HG03571 (cell line): ENCODE measurements around the gene RARRES1.

Source experiments
- ATAC-seq: cut with Tn5 transposase; IDR thresholded peaks from one replicate; pipeline ENCODE4 v1.9.1; 2021; ENCODE audit not compliant: unreplicated experiment

Gene RARRES1, protein sequence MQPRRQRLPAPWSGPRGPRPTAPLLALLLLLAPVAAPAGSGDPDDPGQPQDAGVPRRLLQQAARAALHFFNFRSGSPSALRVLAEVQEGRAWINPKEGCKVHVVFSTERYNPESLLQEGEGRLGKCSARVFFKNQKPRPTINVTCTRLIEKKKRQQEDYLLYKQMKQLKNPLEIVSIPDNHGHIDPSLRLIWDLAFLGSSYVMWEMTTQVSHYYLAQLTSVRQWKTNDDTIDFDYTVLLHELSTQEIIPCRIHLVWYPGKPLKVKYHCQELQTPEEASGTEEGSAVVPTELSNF

DNA sequence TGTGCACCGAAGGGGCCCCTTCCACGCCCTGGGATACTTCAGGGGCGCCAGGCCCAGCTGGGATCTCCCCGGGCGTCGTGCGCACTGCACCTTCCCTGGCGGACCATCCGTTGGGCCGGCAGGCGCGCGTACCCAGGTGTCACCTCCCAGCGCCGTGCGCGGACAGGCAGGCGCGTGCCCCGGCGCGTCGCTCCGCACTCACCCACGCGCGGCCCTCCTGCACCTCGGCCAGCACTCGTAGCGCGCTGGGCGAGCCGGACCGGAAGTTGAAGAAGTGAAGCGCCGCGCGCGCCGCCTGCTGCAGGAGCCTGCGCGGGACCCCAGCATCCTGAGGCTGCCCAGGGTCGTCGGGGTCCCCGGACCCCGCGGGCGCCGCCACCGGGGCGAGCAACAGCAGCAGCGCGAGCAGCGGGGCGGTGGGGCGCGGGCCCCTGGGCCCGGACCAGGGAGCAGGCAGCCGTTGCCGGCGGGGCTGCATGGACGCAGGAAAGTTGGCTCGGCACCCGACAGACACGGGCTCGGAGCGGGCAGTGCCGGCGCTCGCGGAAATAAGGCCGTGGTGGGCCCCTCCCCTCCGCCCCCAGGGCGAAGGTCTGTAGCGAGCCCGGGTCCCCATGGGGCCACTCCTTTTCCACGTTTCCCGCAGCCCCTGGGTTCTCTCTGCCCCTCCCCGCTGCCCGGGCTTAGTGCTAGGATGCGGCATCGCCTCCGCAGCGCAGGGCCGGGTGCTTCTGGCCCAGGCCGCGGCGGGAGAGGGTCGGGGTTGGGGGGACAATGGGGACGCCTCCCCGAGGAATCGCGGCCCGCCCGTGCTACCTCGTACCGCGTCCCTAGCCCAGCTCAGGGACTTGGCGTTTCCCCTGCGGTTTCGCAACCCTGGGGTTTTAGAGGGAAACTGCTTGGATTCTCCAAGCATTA, at the start of gene RARRES1:
TSS of gene RARRES1 (minus strand) at position 520 of the 918 bp plus-strand sequence. CDS start at position 478, 42 bp downstream.
- peak; percentile 78 for ATAC-seq

DNA sequence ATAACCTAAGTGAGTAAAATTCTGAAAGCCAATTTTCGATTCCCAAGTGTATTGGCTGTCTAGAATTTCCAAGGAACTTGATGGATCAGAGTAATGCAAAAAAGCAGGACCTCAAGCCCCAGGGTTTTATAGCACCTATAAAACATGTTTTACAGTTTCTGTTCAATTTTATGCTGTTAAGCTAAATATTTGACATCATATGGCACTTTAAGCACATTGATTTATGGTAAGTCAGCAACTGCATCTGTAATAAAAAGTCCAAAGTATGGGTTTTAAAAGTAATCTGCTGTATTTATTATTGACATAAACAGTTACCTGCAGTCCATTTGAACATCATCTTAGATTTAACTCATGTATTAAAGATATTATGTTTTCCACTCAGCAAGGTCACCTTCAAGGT, 49.6 kb upstream of the RARRES1 start:
- no peak for ATAC-seq

DNA sequence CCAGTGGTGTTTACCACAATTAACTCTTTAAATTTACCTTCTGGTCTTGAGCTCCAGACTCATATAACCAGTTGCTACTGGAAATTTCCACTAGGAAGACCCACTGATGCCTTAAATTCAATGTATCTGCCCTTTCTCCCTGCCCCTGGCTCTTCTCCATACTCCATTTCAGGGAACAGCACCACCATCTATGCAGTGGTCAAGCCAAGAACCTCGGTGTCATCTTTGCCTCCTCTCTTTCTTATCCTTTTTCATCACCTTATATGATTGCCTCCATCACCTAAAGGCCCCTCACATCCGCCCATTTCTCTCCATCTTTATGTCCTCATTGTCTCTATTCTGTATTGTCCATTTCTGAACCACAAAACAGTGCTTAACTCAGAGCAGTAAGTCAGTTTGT, 48.9 kb upstream of the RARRES1 start:
- no peak for ATAC-seq

DNA sequence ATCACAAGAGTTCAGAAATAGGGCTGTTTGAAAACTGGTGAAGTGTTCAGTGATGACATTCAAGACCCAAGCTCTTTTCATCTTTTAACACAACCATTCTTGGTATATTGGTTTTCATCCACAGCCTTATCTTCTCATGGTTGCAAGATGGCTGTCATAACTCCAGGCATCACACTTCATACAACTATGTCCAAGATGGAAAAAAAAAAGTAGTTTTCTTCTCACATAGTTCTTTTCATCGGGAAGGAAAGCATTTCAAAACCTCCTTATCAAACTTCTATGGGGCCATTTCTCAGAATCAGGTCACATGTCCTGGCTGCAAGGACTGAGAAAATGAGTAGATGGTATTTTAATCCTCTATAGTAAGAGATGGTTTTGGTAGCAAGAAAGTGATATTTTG, 48.5 kb upstream of the RARRES1 start:
- ATAC-seq = no peak

DNA sequence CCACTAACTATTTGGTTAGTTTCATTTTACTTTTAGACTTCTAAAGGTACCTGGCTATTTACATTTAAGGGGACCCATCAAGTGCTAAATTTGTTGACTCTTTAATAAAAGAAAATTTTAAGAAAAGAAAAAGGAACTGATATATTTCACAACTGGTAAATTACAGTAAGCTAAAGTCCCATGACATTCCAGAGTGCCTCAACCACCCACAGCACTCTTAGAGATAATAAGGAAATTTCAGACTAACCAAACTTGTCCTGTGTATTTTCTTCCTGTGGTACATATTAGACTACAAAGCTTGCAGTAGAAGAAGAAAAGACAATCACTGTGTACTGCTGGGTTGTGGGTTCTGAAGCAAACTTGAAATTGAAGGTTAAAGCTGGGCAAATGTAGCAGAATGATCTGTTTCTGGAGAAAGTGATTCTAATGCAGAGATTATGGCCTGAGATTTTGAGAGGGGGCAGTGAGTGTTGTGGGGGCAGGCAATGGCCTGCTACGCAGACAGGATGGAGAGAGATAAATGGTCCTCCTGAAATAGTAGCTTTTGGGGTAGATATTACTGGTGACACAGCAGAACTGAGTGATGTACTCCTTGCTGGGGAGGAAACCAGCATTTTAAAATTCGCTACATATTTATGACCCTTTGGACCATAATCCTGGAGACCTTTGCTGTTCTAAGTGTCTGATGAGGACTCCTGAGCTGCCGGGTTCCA, 45.1 kb upstream of the RARRES1 start:
- ATAC-seq = no peak

DNA sequence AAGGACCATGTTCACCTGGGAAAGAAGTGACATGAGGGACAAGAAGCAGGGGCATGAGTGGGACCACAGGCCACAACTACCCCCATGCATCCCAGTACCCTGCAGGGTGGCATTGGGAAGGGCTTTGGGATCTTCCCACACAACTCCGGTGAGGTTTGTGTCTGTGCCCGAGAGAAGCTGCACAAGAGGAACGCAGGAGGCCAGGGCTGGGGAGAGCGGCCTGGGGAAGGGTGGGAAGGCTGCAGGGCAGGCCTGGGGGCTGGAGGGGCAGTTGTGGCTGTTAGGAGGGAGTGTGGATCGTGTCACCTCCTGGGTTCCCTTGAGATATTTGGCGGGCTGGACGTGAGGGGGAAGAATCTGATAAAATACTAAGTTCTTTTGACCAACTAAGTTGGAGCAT, 44.3 kb upstream of the RARRES1 start:
- ATAC-seq = no peak

DNA sequence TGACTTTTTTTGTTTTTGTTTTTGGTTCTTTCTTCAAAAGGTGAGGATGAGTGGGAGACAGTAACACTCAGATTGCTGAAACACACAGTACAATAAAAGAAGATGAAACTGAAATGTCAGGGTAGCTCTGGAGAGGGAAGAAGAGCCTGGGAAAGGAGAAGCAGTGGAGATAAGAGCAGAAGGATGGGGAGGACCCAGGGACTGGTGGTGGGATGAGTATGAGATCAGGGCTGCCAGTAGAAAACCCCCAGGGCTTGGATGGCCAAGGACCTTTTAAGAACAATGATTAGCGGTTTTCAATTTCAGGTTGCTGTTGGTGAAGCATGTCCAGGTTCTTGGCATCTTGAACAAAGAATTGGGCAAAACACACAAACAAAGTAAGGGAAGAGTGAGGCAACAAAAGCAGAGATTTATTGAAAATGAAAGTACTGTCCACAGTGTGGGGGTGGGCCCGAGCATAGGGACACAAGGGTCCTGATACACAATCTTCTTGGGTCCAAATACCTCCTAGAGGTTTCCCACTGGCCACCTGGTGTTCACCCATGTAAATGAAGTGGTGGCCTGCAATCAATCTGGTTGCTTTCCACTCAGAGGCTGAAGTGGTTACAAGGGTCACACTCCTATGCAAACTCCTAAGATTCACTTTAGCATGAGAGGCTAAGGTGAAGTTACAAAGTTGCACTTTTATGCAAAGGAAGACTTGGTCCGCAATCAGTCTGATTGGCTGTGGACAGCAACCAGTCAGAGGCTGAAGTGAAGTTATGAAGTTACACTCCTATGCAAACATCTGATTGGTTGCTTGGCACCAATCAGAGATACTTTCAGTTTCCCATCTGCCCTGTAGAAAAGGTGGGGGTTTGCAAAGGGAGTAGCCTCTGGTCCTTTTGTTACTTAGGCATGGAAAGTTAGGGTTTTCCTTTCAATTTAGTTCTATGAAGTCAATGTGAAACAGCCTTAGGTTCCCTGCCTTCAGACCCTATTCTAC, 43.5 kb upstream of the RARRES1 start:
- ATAC-seq = no peak

DNA sequence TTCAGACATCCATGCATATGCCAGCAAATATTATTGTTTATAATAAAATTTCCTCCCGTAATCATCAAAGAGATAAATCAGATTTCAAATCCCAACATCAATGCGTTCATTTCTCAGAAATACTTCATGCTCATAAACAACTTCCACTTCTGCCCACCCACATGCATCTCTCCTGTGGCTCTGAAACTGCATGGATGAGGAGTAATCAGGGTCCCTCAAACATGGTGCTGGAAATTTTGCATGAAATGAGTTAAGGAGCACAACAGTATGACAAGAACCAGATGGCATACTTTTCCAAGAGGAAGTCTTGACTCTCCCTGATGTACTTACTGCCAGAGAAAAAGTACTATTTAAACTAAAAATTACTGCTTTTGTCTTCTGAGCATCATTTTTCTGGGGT, 42.7 kb upstream of the RARRES1 start:
- ATAC-seq = no peak

DNA sequence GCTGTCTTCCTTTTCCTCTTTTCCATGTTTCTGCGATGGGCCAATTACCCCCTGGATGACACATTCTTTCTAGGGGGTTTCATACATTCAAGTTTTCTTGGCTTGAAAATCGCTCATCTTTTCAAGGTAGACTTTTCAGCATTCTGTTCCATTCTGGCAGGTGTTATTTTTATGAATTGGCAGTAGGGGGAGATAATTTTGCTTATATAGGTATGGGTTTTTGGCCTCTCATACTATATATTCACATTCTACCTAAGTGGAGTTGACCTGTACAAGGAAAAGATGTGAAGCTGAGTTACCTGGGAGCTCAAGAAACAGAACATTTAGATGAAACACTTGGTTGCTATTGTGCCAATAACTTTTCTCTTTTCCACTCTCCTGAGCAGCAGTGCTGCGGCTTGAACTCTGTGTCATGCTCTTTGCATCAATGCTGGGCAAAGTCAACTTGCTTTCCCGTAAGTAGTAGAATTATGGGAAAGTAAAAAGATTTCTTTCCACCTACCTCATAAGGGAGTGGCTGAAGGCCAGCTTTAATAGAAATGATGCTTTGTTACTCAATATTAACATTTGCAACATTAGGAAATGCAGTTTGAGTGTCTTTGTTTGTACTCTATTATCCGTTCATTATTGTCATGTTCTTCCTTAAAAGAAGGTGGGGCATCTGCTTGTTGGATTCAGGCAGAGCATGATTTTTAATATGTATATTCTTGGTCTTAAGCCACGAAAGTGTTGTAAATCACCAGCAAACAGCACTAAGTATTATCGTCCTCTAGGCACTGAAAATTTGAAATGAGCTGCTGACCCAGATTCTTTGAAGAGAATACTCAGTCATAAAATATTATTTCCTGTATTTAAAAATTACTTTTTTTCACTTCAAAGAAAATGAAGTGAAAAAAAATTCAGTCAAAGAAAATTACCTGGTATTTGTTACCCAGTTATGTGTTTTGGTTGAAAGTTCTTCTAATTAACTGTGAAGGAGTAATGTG, 41.9 kb upstream of the RARRES1 start:
- no peak for ATAC-seq

DNA sequence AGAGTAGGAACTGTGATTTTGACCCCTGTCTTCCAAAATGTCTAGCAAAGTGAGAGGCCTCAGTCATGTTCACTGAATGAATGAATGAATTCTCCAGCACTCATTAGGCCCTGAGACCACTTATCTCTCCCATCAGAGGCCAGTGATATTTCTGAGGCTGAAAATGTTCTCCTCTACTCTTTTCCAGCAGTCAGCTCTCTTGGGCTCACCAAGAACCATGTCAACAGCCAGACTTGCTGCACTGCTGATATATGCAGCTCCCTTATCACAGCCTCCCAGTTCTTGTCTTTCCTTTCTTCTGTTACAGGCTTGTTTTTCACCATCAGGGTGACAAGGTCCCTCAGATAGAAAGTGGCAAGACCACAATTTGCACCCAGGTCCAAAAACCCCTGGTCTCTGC, 40.9 kb upstream of the RARRES1 start:
- ATAC-seq = no peak

DNA sequence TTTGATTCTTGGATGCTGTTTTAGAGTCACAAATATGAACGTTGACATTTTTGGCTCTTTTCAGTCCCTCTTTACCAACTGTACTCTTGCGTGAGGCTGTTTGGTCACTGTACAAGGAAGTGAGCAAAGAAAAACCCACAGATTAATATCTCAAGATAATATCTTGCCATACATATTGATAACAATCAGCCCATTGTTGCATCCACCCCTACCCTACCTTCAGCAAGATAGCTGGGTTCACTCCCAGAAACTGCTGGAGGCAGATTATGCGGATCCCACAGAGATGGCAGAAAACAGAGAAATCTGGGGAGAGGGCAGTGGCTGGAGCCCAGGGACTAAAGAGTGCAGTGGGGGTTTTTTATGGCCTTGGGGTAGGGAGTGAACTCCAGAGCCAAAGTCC, 39.7 kb upstream of the RARRES1 start:
- no peak for ATAC-seq

DNA sequence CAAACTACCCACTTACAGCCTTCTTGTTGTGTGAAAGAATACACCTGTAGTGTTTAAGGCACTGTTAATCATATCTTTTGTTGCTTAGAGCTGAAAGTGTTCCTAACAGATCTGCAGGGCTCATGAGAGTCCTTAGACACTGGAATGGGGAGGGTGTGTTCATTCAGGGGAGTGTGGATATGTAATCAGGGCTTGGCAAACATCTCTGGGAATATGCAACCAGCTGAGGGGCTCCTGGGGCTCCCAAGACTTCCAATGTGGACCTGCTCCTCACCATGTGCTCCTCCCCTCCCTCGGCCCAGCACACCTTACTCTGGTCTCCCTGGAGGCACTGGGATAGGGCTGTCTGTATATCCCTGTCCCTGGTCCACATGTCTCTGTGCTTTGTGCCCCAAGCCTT, 39.3 kb upstream of the RARRES1 start:
- no peak for ATAC-seq

DNA sequence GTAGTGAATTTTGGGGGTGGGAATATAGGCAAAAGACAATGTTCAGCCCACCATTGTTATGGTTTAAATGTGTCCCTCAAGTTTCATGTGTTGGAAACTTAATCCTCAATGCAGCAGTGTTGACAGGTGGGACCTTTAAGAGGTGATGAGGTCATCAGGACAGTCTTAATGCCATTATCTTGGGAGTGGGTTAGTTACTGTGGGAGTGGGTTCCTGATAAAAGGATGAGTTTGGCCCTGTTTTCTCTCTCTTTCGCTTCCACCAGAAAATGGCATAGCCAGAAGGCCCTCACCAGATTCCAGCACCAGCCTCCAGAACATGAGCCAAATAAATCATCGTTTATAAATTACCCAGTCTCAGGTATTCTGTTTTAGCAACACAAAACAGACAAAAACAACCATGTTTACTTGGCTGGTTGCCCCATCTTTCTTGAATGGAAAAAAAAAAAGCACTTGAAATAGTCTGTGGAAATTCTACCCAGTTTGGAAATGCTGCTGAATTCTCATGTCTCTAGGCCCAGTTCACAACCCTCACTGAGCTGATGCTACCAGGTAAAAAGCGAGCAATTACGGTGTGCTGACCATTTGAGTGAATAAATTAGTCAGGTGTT, 38.6 kb upstream of the RARRES1 start:
- ATAC-seq = no peak

DNA sequence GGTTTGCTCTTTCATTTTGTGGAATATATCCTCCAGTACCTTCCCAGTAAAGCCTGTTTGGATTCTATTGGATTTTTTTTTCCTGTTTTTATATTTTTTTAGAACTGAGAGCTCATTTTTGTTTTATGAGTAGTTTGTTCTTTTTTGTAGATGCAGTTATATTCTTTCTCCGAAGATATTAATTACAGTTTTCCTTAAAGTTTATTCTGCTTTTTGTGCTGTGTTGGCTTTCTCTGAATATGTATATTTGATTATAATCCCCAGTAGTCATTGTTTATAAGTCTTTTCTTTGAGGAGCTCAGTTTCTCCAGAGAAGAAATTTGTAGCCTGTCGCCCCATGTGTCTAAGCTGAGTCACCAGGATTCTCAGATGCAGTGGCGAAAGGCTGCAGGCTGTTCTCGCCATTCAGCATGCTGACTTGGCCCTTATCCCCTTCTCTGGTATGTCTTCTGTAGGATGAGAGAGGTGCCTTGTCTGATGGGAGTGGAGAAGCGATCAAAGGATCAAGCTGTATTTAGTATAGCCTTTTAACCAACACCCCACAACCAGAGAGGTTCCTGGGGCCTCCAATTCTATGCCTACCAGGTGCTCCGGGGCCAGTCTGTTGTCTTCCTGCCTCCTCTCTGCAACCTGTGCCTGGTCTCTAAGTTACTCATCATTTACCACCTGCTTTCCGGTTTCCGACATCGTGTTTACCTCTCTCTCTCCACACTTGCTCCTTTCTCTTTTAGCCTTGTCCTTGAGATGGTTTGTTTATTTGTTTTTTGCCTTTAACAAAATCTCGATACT, 37.9 kb upstream of the RARRES1 start:
- ATAC-seq = no peak

DNA sequence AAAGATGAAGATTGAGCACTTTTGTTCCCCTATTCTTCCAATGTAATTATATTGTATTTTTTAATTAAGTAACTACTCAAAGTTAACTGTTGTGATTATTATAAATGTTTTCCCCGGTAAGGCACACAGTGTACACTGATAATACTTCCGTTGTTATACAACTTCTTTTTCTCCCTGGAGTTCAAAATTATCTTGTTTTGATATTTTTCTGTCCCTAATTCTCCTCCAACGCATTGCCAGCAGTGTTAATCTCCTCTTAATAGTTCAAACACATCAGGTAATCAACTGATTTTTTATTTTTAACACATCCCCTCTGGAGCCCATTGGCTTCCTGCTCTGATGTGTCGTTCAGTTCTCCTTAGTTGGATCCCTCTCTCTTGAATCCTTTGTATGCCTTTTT, 37.3 kb upstream of the RARRES1 start:
- no peak for ATAC-seq

DNA sequence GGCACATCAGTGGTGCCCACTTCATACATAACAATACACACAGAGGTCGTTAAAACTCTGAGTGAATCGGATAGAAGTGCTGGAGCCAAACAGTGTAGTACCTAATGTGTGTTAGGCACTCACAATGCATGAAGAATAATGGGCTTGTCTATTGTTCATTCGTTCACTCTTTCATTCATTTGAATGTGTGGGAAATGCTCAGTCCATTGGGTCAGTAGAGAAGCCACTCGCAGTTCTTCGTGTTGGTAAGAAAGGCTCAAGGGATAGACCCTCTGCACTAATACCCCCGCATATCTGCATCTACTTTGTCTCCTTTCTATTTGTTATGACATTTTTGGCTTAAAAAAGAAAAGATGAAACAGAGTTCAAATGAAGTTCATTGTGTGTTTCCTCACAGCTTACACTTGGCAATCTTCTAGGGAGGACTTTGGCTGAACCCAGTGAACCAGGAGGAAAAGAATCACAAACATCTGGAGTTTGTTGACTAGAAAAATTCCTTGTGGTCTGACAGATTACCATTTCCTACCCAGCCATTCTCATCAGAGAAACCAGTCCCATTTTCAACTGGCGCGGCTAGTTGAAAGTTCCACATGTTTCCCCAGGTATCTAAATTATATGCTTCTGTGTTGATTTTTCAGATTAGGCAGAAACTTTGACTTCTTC, 36.8 kb upstream of the RARRES1 start:
- no peak for ATAC-seq

DNA sequence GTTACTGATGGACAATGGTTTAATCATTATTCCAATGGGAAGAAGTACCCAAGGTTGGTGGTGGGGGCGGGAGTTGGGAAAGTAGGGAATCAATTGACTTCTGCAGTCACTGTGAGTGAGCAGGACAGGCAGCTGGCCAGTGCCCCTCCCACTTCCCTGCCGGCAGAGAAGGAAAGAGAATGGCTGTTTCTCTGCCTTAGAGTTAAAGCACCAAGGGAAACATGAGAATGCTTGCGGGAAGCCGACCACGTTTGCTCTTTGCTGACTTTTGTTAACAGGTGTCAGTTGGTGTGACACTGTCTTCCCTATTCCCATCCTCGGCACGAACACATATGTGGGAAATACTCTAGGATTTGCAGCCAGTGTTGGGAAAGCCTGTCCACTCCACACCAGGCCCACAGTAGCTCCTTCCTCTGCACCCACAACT, 36.1 kb upstream of the RARRES1 start:
- no peak for ATAC-seq

DNA sequence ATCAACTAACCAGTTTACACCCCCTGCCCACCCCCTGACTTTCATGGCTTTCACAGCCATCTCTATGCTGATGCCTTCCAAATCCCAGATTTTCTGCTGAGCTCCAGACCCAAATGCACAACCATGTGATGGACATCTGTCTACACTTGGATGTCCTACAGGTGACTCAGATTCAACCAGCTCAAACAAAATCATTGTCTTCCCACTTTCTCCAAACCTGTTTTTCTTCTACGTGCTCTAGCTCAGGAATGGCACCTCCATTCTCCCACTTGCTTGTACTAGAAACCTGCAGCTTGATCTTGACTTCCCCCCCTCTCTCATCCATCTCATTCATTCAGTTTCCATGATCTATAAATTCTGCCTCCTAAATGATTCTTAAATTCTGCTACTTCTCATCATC, 34.1 kb upstream of the RARRES1 start:
- ATAC-seq = no peak
